HPDE6-E6E7 (cell line): Measurements from ENCODE around the gene POMZP3.
"Not testable (repeated sequence)": the region's sequence is repeated elsewhere in the genome, so short reads cannot be mapped to it uniquely, and the experiment has no call there.

Source experiments
- DNase-seq: peaks from one replicate; pipeline ENCODE4 v3.0.0; 2011; ENCODE audit warnings: missing footprints; ENCODE audit errors: extremely low spot score

The POMZP3 gene

GRCh38 chr7:76626989-76627642 is at the start of gene POMZP3:
Gene POMZP3, minus strand, starts transcription at chr7:76627279. Its CDS starts 1,215 bp downstream, at chr7:76626064.
- not testable (repeated sequence) for DNase-seq

- not testable (repeated sequence) for DNase-seq
Observed at GRCh38 chr7:76675783-76676182, 48.7 kb upstream of the POMZP3 start.

DNA sequence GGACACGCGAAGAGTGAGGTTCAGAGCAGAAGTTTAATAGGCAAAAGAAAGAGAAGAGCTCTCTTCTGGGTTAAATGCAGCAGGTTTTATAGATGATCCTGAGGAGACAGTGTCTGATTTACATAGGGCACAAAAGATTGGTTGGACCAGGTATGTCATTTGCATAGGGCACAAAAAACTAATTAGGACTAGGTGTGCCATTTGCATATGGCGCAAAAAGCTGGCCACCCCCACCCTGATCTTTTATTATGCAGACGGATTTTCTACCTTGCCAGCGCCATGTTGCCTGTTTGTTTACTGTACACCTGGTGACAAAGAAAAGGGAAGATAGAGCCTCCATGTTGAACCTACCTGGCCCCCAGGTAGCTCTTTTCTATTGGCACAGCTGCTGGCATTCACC is 46.3 kb upstream of the POMZP3 start:
- DNase-seq, result not testable (repeated sequence)

DNA sequence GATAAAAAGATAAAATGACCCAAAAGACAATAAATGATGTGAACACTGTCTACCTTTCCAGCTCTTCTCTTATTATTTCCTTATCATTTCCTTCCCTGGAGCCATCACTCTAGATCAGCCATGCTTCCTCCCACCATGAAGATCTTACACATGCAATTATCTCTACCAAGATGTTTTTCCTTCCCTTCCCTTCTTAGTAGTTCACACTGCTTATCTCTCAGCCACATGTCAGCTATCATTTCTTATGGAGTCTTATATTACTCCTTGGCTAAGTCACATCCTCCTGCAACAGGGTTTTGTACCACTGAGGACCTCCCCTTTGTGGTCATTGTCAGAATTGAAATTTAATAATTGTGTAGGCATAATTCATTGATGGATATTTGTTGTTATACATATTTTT is 32.1 kb upstream of the POMZP3 start:
- not testable (repeated sequence) for DNase-seq

DNA sequence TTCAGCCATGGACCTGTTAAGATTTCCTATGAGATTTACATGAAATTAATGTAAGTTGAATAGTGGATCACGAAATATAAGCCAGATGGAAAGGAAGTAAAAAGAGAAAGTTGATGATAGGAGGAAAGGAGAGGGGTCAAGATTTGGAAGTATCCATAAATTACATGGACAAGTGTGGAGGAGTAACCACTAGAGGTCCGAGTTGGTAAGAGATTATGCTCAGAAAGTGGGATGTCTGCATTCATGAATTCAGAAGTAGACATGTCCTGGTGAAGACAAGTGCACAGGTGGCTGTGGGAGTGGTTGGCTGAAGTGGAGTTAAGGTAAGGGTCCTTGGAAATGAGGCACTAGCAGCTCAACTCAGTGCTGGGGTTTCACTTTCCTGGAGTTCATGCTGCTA is 29.3 kb upstream of the POMZP3 start:
- DNase-seq, result not testable (repeated sequence)

DNA sequence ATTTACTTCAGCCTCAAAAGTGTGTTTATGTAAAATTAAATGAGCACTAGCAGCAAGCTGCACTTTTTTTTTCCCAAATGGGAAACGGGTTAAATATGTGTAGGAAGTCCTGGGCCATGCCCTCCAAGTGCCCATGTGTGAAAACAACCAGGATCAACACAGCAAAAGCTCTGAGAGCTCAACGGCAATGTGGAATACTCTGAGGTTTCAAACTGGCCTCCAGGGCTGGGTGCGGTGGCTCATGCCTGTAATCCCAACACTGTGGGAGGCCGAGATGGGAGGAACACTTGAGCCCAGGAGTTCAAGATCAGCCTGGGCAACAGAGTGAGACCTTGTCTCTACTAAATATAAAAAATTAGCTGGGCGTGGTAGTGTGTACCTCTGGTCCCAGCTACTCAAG is 15.5 kb upstream of the POMZP3 start:
- DNase-seq, result not testable (repeated sequence)

- not testable (repeated sequence) for DNase-seq
Observed at GRCh38 chr7:76637061-76637691, 10.1 kb upstream of the POMZP3 start.

GRCh38 chr7:76626581-76626980 is 498 bp downstream of the POMZP3 start:
- DNase-seq, result not testable (repeated sequence)

DNA sequence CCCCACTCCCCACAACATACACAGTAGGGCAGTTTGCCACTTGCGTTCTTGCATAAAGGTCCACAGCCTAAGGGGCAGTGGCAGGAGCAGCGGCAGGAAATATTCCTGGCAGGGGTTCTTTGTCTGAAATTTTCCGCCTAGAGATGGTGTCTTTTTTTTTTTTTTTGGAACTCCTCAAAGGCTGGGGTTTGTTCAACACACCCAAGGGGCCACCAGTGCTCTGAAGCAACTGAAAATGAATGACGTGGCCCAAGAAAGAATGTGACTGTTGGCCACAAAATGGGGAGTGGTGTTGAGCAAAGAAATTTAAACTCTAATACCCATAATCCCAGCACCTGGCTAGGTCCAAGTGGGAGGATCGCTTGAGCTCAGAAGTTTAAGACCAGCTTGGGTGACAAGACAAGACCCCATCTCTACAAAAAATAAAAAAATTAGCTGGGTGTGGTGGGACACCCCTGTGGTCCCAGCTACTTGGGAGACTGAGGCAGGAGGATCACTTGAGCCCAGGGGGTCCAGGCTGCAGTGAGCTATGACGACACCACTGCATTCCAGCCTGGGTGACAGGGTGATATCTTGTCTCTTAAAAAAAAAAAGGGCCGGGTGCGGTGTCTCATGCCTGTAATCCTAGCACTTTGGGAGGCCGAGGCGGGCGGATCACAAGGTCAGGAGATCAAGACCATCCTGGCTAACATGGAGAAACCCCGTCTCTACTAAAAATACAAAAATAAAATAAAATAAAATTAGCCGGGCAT is 7.5 kb downstream of the POMZP3 start:
- not testable (repeated sequence) for DNase-seq

- not testable (repeated sequence) for DNase-seq
Observed at GRCh38 chr7:76613783-76614182, 13.3 kb downstream of the POMZP3 start.

GRCh38 chr7:76612232-76612631 is 14.8 kb downstream of the POMZP3 start:
- DNase-seq, result not testable (repeated sequence)

- DNase-seq, result not testable (repeated sequence)
Observed at GRCh38 chr7:76609864-76610263, 17.2 kb downstream of the POMZP3 start.

DNA sequence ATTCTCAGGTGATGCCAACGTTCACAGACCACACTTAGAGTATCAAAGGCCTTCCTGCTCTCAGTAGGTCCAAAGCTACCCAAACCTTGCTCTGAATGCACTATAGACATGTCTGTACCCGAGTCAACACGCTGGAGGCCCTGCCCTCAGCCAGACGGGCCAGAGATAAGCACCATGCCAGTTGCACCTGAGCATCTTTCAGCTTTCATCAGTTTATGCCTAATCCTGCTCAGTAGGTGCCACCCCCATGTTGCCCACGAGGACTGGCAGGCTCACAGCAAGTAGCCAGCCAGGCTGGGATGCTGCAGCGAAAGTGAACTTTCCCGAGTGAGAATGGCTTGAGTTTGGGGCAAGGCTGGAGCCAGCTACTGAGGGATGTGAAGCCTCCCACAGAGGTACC is 18.6 kb downstream of the POMZP3 start:
- not testable (repeated sequence) for DNase-seq

GRCh38 chr7:76606027-76606426 is 21.1 kb downstream of the POMZP3 start:
- DNase-seq, result not testable (repeated sequence)

GRCh38 chr7:76600650-76601049 is 26.4 kb downstream of the POMZP3 start:
- not testable (repeated sequence) for DNase-seq

DNA sequence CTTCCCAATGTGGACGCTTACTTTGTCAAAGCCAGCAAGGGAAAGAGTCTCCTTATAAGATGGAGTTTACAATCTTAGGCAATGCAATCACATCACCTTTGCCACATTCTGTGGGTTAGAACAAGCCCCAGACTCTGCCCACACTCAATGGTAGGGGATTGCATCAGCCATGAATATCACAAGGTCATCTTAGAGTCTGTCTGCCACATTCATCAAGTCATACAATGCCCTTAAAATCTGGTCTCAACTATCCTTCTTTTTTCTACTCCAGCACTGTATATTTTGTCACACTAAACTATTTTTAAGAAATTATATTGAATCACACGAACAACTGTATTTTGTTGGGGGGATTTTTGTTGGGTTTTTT is 27.0 kb downstream of the POMZP3 start:
- DNase-seq, result not testable (repeated sequence)

- not testable (repeated sequence) for DNase-seq
Observed at GRCh38 chr7:76598590-76599264, 28.4 kb downstream of the POMZP3 start.

- not testable (repeated sequence) for DNase-seq
Observed at GRCh38 chr7:76597288-76597687, 29.8 kb downstream of the POMZP3 start.

DNA sequence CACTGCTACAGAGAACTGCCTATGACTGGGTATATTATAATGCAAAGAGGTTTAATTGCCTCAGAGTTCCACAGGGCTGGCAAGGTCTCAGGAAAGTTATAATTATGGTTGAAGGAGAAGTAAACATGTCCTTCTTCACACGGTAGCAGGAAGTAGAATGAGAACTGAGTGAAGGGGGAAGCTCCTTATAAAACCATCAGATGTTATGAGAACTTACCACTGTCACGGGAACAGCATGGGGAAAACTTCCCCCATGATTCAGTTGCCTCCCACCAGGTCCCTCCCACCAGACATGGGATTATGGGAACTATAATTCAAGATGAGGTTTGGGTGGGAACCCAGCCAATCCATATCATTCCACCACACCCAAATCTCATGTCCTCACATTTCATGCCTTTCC is 34.4 kb downstream of the POMZP3 start:
- DNase-seq, result not testable (repeated sequence)

- DNase-seq, result not testable (repeated sequence)
Observed at GRCh38 chr7:76591602-76592304, 35.3 kb downstream of the POMZP3 start.

- DNase-seq, result not testable (repeated sequence)
Observed at GRCh38 chr7:76591033-76591432, 36.0 kb downstream of the POMZP3 start.
